Naive B cell (primary cell): ENCODE results near the gene SHOX. TPM values are rescaled to one million over a fixed set of nuclear protein-coding genes. Genes with fewer than 3 reads are reported as not detected.

Experiments used
- ATAC-seq, 2 donors: fragments of 150-1000 bp; cut with Tn5 transposase; 2 replicates each; pipeline ENCODE4 v1.10.0; 2021; ENCODE audit warnings: low read depth in 2 of 2, mild to moderate bottlenecking in 2 of 2, moderate library complexity in 2 of 2
- DNase-seq: peaks from one replicate; pipeline ENCODE4 v3.0.0; 2022
- H3K27ac Mint-ChIP-seq, 6 donors: one replicate each; pipeline ENCODE4 v1.8.0; 2020 to 2022; ENCODE audit warnings: mild to moderate bottlenecking in 6 of 6, mixed read lengths in 6 of 6, moderate library complexity in 5 of 6, inconsistent platforms in 2 of 6
- H3K27me3 Mint-ChIP-seq, 3 donors: one replicate each; pipeline ENCODE4 v1.8.0; 2021 to 2022; ENCODE audit warnings: mixed read lengths in 3 of 3, mild to moderate bottlenecking in 1 of 3
- H3K36me3 Mint-ChIP-seq, 2 donors: one replicate each; pipeline ENCODE4 v1.8.0; 2020 to 2022; ENCODE audit warnings: mixed read lengths in 2 of 2, inconsistent platforms in 1 of 2, mild to moderate bottlenecking in 1 of 2
- H3K4me1 Mint-ChIP-seq, 3 donors: one replicate each; pipeline ENCODE4 v1.8.0; 2020 to 2022; ENCODE audit warnings: mixed read lengths in 3 of 3, inconsistent platforms in 1 of 3, mild to moderate bottlenecking in 1 of 3, moderate library complexity in 1 of 3
- H3K4me3 Mint-ChIP-seq, 8 donors: one replicate each; pipeline ENCODE4 v1.8.0; 2020 to 2022; ENCODE audit warnings: mild to moderate bottlenecking in 8 of 8, mixed read lengths in 8 of 8, moderate library complexity in 8 of 8, inconsistent platforms in 2 of 8
- H3K9me3 Mint-ChIP-seq, 7 donors: one replicate each; pipeline ENCODE4 v1.8.0; 2020 to 2022; ENCODE audit warnings: mixed read lengths in 7 of 7, mild to moderate bottlenecking in 5 of 7, inconsistent platforms in 2 of 7, moderate library complexity in 1 of 7
- polyA plus RNA-seq, 6 donors: library from polyadenylated mRNA; unstranded; fragments of 300-500 nt; fragmentation: Illumina TruSeq; gene quantifications; one replicate each; pipeline ENCODE4 v1.2.3, GENCODE V29; 2021; ENCODE audit warnings: low read depth in 6 of 6

SHOX gene
- polyA plus RNA-seq, 6 donors from 2014 or later, result not detected

DNA sequence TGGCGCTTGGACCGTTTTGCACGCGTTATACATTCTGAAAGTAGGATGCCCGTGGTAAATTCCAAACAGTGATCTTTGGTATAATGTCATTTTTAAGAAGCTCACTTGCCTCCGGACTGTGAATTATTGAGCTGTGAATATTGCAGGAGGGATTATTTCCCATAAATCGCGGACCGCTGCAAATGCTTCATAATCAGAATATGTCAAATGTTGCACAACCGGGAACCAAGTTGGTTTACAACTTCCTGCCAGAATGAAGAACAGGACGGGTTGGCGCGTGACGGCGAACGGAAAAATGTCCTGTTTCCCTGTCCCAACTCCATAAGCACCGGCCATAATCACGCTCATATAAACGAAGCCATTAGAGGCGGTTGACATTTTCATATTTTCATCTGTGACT lies 67.6 kb downstream of the SHOX start:
- Mint-ChIP-seq H3K4me3 (peak overlapping the region in 1 of 8 donors; percentile 42), H3K36me3 (peaks cover 0 to 4% of the 10 kb centered on the region in 2 donors), H3K27ac (peak overlapping the region in 1 of 6 donors; percentile 11), H3K4me1 (peaks cover 0 to 6% (median 0%) of the 10 kb centered on the region in 3 donors), H3K9me3 (peaks cover 3 to 30% (median 17%) of the 10 kb centered on the region in 7 donors), H3K27me3 (peaks cover 0 to 4% (median 2%) of the 10 kb centered on the region in 3 donors)
- DNase-seq (no peak), ATAC-seq (no peak)

DNA sequence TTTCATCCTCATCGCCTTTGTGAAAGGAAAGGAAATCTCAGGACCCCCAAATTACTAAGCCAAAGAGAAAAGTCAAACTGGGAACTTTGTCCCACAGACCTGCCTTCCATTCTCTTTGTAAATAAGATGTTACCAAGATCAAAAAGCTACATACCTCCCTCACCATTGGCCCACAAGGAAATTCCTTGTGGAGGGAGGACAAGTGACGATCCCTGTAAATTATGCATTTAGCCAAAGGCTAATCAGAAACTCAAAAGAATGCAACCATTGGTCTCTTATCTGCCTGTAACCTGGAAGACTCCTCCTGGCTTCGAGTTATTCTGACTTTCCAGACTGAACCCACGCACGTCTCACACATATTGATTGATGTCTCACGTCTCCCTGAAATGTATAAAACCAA lies 70.3 kb downstream of the SHOX start:
- Mint-ChIP-seq H3K9me3 (peaks cover 4 to 37% (median 14%) of the 10 kb centered on the region in 7 donors), H3K27ac (no peak overlapping the region), H3K4me1 (peaks cover 0 to 6% (median 0%) of the 10 kb centered on the region in 3 donors), H3K27me3 (peaks cover 0 to 11% (median 4%) of the 10 kb centered on the region in 3 donors), H3K36me3 (peaks cover 0 to 10% of the 10 kb centered on the region in 2 donors), H3K4me3 (no peak overlapping the region)
- DNase-seq (no peak), ATAC-seq (no peak)

DNA sequence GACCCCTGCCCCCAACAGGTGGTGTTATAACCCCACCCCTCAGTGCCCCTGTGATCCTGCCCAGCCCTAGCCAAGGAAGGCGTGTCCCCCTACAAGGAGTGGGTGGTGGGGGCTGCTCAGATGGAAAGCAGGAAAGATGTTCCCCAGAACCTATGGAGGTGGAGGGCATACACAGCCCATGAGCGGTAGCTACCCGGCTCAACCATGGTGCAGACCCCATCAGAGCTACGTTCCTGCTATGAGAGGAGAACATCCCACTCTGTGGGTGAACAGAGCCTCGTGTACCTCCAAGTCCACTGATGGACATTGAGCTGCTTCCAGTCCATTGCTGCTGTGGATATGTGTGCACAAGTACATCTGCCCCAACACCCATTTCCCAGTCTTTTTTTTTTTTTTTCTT lies 71.1 kb downstream of the SHOX start:
- Mint-ChIP-seq H3K9me3 (peaks cover 4 to 43% (median 14%) of the 10 kb centered on the region in 7 donors), H3K27me3 (peaks cover 0 to 11% (median 4%) of the 10 kb centered on the region in 3 donors), H3K36me3 (peaks cover 0 to 10% of the 10 kb centered on the region in 2 donors), H3K4me1 (peaks cover 0 to 6% (median 0%) of the 10 kb centered on the region in 3 donors), H3K27ac (no peak overlapping the region), H3K4me3 (no peak overlapping the region)
- ATAC-seq (no peak), DNase-seq (no peak)

DNA sequence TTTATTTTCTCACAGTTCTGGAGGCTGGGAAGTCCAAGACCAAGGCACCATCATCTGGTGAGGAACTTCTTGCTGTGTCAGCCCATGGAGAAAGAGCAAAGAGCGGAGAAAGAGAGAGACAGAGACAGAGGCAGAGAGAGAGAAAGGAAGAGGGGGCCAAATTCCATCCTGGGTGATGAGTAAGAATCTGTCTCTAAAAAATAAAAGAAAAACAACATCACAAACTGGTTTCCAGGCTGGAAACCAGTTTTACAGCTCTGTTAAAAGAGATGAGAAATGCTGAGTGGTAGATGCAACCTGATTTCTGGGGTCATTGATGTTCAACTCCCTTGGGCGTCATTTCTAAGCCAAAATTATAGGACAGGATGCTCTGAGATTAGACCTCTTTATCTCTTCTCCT lies 72.9 kb downstream of the SHOX start:
- ATAC-seq (no peak), DNase-seq (no peak)
- Mint-ChIP-seq H3K36me3 (peaks cover 0 to 10% of the 10 kb centered on the region in 2 donors), H3K9me3 (peaks cover 5 to 49% (median 23%) of the 10 kb centered on the region in 7 donors), H3K27me3 (peaks cover 0 to 11% (median 4%) of the 10 kb centered on the region in 3 donors), H3K27ac (no peak overlapping the region), H3K4me1 (peaks cover 0 to 2% (median 0%) of the 10 kb centered on the region in 3 donors), H3K4me3 (no peak overlapping the region)

DNA sequence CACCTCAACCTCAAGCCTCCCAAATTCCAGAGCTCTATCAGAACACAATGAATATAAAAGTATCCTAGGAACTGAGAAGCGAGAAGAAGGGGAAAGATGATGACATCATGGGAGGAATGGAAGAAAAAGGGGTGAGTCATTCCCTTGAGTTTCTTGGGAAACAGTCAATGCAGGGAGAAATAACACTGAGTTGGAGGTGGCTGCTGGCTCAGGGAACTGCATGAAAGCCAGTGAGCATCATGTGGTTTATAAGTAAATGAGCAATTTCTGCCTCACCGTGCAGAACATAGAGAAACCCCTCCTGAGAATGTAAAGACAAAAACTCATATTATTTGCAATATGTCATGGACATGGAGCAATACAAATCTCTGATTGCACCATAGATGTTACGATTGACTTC lies 73.3 kb downstream of the SHOX start:
- no peaks in the 10 kb centered on the region for H3K4me1 Mint-ChIP-seq
- ATAC-seq (no peak), DNase-seq (no peak)
- H3K27ac Mint-ChIP-seq, result no peak overlapping the region
- H3K36me3 Mint-ChIP-seq, result peaks cover 0 to 10% of the 10 kb centered on the region in 2 donors
- no peak overlapping the region for H3K4me3 Mint-ChIP-seq
- H3K9me3 Mint-ChIP-seq, result peaks cover 5 to 49% (median 23%) of the 10 kb centered on the region in 7 donors
- H3K27me3 Mint-ChIP-seq, result peaks cover 0 to 11% (median 4%) of the 10 kb centered on the region in 3 donors

Other genes with a start within 250 kb of the SHOX start
- gene PPP2R3B, start 243.9 kb upstream of the SHOX start, polyA plus RNA-seq, result 10 to 100 TPM in 4 of 6 donors, 1 to 10 TPM in 2; 8.3 to 17.4 (median 12.4) TPM